HK-2 (cell line): ENCODE data around the gene NDUFC2.
"Not testable (repeated sequence)": the region's sequence is repeated elsewhere in the genome, so short reads cannot be mapped to it uniquely, and the experiment has no call there.

Source experiments
- DNase-seq: peaks from one replicate; pipeline ENCODE4 v3.0.0-alpha.2; 2018; ENCODE audit not compliant: unreplicated experiment

NDUFC2 gene

GRCh38 chr11:78080084-78080817, 589 bp upstream of the NDUFC2 start:
- DNase-seq = no peak

GRCh38 chr11:78078218-78079167, 1.2 kb downstream of the NDUFC2 start:
- no peak for DNase-seq

- not testable (repeated sequence) for DNase-seq
Measured at GRCh38 chr11:78077592-78077991, 2.1 kb downstream of the NDUFC2 start.

GRCh38 chr11:78076733-78077403, 2.8 kb downstream of the NDUFC2 start:
- no peak for DNase-seq

GRCh38 chr11:78074756-78075155, 4.9 kb downstream of the NDUFC2 start:
- no peak for DNase-seq

- DNase-seq = no peak
Measured at GRCh38 chr11:78072455-78072854, 7.2 kb downstream of the NDUFC2 start.

GRCh38 chr11:78071717-78072116, 7.9 kb downstream of the NDUFC2 start:
- no peak for DNase-seq

GRCh38 chr11:78070621-78071020, 9.0 kb downstream of the NDUFC2 start:
- no peak for DNase-seq

GRCh38 chr11:78069465-78069864, 10.2 kb downstream of the NDUFC2 start:
- no peak for DNase-seq

GRCh38 chr11:78067704-78068103, 12.0 kb downstream of the NDUFC2 start:
- no peak for DNase-seq

- no peak for DNase-seq
Measured at GRCh38 chr11:78066471-78066870, 13.2 kb downstream of the NDUFC2 start.

GRCh38 chr11:78065203-78065602, 14.5 kb downstream of the NDUFC2 start:
- no peak for DNase-seq

GRCh38 chr11:78063440-78064181, 16.1 kb downstream of the NDUFC2 start, which contains the start of gene THRSP:
Gene THRSP (plus strand): TSS chr11:78063861. CDS start chr11:78063882, 21 bp downstream.
- DNase-seq = no peak

- DNase-seq = no peak
Measured at GRCh38 chr11:78062671-78063070, 17.0 kb downstream of the NDUFC2 start.

- DNase-seq = no peak
Measured at GRCh38 chr11:78061921-78062311, 17.7 kb downstream of the NDUFC2 start.

GRCh38 chr11:78061088-78061920, 18.4 kb downstream of the NDUFC2 start:
- DNase-seq = no peak

- DNase-seq = no peak
Measured at GRCh38 chr11:78060533-78060932, 19.1 kb downstream of the NDUFC2 start.

- DNase-seq = not testable (repeated sequence)
Measured at GRCh38 chr11:78059749-78060328, 19.8 kb downstream of the NDUFC2 start.

GRCh38 chr11:78057462-78058055, 22.1 kb downstream of the NDUFC2 start:
- DNase-seq = no peak

GRCh38 chr11:78056093-78056492, 23.6 kb downstream of the NDUFC2 start:
- DNase-seq = no peak
